Activated T-cell treated with anti-CD3 and anti-CD28 coated beads for 4 hours (primary cell): Measurements from ENCODE around the gene CAMK1D.
A peak's percentile ranks its signal among the peaks of the same experiment; 100 is the strongest.

ENCODE experiments used
- DNase-seq: peaks from one replicate; pipeline ENCODE4 v3.0.0-alpha.2; 2020

CAMK1D gene

DNA sequence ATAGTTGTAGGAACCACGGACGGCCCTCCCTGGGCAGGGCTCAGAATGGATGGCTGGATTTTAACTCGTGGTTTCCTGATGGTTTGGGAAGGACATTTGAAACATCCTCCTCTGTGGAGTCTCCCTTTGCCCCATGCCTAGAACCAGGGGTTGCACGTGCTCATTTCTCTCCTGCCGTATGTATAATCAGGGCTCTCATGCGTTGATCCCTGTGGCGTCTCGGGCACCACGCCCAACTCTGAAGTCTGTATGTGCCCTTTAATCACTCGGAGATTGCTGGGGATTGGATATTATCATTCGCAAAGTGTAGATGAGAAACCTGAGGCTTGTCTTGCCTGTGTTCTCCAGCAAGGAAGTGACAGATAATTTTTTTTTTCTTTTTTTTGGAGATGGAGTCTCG is 257.1 kb downstream of the CAMK1D start:
- no peak for DNase-seq

DNA sequence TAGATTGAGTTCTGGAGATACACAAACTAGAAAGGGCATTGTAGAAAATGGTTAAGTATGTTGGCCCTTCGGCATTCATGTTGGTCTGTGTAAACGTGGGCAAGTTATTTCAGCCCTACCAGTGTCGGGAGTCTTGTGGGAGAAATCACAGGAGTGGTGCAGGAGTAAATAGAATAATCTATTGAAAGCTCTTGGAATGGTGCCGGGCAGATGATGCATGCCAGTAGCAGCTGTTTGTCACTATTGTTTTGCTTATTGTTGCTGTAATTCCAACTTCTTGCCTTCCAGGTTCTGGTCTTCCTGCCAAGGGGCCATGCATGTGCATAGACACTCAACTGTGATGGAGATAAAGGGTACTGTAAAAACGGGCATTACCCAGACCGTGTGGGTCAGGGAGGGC is 259.4 kb downstream of the CAMK1D start:
- no peak for DNase-seq

DNA sequence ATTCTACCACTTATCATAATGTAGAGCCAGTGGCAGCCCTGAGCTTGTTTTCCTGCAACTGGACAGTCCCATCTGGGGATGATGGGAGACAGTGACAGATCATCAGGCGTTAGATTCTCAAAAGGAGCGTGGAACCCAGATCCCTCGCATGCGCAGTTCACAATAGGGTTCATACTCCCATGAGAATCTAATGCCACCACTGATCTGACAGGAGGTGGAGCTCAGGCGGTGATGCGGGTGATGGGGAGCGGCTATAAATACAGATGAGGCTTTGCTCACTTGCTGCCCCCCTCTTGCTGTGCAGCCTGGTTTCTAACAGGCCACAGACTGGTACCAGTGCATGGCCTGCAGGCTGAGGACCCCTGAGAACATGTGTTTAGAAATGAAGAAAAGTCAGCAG is 260.1 kb downstream of the CAMK1D start:
- DNase-seq = no peak

DNA sequence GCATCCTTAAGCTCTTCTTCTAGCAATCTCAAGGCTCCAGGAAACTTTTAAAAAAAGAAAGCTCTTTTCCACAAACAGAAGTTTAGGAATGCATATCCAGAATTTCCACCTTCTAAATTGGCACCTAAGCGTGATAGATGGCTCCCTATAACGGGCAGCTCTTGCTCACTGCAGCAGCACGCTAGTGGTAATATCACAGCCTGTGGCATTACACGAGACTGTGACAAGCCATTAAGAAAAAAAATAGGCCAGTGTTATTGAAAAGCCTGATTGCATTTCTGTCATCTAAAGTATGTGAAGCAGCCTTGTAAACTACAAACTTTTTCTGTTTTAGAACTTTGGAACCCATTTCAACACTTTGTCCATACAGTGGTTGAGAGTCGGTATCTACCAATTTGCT is 263.8 kb downstream of the CAMK1D start:
- DNase-seq = no peak

DNA sequence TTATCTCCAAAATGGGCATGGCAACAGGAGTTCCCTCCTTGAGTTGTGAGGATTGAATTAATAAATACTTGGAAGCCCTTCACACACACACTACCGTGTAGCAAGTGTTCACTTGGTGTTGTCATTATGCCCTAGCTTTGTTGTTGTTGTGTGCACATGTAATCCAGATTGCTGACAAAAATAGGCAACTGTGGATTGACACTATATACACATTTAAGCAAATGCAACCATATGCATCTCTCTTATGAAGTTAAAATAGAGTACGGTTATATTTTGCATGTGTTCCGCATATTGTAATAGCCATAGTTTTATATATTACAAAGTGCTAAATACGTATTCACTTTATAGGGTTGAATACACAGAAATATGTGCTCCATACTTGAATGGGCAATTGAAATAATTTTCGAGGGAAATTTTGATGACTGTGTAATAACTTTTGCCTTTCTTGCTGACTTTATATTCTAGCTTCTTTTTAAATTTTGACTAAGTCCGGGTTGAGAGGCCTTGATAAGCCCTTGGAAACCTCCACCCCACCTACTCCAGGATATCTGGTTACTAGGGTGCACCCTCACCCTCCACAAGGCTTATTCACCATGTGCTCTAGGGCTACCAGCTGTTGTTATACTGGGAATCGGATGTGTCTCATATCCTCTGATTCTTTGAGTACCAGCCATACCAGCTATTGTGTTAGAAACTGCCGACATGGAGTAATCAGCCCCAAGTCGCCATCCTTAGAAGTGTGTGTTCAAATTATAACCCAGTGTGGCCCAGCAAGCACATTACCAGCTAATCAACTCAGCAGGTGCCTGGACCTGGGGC is 265.0 kb downstream of the CAMK1D start:
- no peak for DNase-seq

DNA sequence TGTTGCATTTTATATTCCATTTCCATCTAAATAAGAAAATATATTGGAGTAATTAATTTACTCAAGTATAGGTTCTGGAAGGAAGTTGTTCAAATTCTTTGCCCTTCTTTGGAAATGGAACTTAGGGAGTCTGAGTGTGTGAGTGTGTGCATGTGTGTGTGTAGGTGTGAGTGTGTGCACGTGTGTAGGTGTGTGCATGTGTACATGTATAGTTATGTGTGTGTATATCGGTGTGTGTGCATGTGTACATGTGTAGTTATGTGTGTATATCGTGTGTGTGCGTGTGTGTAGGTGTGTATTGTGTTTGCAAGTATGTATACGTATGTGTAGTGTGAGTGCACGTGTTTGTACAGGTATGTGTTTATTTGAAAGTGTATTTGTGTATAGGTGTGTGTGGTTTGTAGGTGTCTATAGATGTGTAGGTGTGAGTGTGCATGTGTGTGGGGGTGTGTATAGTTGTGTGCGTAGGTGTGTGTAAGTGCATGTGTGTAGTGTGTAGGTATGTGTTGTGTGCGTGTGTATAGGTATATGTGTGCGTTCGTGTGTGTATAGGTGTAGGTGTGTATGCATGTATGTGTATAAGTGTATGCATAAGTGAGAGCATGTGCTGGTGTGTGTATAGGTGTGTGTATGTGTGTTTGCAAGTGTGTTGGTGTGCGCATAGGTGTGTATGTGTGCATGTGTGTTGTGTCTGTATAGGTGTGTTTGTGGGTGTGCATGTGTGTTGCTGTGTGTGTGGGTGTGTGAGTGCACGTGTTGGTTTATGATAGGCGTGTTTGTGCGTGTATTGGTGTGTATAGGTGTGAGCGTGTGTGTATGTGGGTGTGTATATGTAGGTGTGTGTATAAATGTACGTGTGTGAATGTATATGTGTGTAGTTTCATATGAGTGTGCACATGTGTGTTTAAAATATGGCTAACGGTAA is 266.2 kb downstream of the CAMK1D start:
- no peak for DNase-seq

DNA sequence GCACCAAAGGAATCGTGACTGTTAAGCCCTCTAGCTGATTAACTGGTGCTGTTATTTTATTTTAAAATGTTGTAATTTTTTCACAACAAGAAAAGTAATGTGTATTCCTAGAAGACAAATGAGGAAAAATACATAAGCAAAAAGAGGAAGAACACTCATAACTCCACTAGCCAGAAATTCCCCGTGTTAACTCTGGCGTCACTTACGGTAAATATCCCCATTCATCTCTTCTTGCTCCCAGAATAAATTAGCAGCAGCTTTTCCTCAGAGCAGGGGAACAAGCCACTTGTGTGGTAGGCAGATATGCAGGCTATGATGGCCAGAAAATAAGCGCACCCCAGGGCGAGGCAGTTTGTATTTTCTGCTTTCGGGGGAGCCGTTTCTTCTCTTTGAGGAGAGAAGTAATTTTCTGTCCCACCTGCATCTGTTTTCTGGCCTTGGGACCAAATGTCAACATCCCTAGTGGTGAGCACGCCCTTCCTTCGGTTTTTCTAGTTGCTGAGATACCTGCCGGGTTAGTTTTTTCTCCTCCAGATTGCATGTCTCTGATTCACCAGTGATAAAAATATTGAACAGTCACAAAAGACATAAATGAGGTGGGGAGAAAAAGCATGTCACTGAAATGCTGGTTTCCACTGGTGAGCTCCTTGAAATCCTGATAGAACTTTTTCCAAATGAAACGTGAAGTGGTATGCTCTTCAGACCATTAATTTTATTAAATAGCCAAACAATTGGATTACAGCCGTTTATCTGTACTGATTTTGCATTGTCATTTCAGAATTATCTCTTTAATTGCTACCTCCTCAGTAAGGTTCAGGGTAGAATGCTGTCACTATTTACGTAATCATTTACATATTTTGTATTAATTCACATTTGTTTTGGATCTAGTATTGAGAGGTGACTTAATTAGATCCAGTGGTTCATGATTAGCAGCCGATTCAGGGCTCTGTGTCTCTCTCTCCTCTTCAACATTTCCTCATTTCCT is 268.1 kb downstream of the CAMK1D start:
- no peak for DNase-seq

DNA sequence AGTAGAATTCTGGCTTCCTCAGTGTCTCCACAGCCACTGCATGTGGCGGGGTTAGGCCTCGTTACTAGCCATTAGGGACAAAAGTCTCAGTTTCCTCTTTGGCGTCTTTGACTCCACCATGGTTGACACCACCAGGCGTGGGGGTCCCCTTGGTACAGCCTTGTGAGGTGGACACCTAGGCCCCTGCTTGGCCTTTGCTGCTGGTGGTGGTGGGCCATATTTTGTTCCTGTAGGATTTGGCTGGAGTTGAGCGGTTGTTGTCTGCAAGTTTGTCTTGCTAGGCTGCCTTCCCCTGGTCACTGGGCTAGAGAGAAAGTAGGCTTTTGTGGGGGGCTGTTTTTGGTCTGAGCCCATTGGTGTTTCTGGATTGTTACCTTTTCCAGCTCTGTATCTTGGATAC is 272.7 kb downstream of the CAMK1D start:
- no peak for DNase-seq

DNA sequence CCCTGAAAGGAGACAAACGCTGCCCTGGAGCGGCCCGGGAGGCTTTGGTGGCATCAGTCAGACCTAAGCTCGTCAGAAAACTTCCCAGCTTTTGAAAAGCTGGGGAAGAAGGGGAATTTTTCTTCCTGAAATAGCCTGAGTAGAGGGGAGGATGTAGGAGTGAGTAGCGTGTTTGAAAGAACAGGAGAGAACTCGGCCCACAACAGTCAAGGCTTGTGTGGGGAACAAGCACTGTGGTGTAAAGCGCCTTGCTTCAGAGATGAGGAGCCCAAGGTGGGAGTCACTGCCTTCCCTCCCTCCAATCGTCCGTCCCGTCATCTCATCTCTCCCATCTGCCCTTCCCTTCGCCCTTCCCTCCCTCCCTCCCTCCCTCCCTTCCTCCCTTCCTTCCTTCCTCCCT is 273.3 kb downstream of the CAMK1D start:
- DNase-seq = no peak

DNA sequence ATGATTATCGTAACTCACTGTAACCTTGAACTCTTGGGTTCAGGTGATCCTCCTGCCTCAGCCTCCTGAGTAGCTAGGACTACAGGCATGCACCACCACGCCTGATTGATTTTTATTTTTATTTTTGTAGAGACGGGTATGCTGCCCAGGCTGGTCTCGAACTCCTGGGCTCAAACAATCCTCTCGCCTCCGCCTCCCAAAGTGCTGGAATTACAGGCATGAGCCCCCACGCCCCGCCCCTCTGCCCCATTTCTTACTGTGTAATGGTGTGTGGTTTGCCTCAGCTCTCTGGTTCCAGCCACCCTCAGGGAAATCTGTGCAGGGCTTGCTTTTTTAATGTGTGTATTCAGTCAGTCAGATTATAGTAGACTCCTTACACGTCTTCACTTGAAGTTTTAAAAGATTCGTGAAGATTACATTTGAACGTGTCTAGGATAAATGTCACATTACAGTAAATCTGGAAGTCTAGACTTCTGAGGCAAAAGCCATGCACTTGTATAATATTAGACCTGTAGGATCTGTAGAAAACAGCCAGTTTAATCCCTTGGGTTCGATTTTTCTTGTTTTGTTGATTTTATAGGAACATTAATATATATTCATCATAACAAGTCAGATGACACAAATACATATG is 276.2 kb downstream of the CAMK1D start:
- DNase-seq = no peak

DNA sequence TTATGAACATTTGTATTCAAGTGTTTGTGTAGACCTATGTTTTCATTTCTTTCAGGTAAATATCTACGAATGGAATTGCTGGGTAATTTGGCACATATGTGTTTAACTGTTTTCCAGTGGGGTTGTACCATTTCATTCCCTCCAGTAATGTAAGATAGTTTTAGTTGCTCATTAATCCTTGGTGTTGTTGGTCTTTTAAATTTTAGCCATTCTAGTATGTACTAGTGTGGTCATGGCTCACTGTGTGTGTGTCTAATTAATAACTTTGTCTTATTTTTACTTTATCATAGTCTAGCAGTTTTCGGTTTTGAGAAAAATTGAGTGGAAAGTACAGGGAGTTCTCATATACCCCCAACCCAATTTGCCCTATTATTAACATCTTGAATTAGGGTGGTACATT is 278.8 kb downstream of the CAMK1D start:
- DNase-seq = no peak

DNA sequence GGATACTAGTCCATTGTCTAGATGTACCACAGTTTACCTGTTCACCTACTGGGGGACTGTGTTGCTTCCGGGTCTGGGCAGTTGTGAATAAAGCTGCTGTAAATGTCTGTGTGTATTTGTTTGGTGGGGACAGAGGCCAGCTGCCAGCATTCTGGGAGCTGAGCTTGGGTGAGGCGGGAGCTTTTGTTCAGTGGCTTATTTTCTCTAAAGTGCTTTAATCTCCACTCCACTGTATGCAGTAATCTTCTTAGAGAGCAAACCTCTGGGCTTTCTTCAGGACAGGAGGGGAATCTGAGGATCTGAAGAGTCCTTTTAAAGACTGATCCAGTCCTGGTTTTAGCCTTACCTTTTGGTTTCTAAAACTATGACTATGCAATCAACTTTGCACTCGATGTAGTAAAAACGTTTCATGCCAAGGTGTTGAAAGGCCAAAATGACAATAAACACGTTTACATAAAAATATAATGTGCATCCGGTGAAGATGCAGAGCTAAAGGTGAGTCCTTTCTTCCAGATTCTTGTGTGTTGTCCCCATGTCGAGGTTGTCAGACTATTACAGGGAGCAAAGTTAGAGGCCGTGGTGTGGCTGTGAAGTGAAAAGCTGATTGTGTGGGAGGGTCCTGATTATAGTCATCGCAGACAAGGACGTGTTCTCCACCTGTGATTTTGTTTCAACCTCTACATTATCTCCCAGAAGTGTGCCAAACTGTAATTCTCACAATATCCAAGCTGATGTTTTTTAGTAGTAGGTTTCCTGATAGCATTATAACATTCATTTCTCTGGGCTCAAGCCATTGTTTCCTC is 279.8 kb downstream of the CAMK1D start:
- no peak for DNase-seq

DNA sequence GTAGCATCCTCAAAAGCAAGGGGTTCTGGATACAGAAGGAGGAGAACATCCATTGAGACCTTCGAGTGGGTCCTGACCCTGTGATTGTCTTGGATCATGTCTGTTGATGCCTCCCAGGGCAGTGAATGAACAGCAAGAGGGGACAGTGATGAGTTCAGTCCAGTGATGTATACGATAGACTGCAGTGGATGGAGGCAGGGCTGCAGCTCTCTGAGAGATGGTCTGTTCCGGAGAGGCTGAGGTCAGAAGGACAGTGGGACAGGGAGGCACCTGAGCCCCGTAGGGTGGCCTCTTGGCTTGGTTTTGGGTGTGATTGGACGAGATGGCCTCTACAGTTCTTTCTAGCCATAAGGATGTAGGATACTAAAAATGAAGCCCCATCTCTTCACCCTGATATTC is 280.4 kb downstream of the CAMK1D start:
- no peak for DNase-seq

DNA sequence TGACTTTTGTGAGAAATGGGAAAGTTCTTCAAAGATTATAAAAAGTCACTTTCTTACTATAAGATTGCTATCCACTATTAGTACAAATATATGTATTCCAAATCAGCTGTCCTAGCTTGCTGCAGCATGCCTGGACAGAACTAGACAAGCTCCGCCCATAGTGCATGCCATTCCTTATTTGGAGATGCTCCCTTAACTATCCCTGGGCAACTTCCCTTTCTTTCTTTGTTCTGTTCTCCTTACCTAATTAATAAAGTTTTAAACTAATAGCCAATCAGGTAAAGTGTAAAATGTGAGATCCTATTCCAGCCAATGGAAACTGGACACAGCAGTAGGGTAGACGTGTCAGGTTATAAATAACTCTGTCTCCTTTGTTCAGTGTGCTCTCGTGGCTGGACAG is 281.9 kb downstream of the CAMK1D start:
- no peak for DNase-seq

DNA sequence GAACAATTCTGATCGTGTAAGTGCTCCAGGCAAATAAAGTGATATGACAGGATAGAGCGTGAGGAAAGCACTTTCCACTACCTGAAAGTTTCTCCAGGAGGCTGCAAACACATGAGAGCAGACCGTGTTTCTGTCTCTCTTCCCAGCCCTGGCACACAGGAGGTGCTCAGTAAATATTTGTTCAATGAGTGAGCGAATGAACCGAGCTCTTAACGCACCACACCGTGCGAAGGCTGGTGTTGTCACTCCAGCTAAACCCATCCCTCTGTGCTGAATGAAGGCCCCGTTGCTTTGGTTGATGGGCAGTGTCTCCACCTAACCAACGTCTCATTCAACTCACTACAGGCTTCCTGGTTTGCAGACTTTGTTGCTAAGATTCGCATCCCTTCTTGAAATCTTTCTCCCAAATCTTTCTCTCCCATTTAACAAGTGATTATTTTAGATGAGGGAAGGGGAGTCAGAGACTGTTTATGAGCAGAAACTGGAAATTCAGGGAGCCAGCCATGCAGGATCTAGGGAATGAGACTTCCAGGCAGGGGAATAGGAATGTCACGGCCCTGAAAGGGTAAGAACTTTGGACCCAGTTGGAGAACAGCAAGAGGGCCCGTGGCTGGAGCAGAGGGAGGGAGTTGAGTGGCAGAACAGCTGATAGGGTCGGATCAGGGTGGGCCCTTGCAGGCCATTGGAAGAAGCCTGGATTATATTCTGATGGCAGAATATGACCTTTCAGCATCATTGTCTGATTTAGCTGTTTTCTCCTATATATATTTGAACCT is 282.6 kb downstream of the CAMK1D start:
- DNase-seq = no peak

DNA sequence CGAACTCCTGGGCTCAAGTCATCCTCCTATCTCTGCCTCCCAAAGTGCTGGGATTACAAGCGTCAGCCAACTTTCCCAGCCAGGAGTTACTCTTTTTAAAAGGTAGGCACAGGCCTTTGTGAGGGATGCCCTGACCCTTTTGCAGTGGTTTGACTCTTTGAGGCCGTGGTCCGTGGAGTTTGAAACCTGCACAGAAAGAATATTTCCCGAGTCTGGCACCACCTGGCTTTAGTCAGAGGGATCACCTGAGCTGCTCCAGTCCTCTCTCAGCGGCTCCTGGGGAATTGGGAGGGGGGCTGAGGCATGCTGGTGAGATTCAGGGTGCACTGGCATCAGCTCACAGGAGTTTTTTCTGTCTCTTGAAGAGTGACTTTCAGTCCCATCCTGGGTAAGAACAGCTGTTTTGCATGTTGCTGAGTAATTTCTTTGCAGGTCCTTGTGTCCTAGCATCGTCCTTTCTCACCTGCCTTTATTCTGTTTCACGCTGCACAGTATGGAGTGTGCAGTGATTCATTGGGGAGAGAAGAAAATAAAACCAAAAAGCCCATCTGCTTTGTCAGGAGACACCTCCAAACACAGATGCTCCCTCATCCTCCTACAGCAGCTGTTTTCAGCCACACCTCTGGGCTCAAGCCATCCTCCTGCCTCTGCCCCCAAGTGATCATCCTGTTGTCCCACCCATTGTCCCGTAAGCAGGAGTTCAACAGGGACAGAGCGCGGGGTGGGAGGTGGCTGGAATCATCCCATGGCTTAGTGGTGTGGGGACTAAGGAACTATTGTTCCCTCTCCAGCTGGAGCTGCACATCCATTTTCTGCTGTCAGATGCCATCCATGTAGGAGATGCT is 284.7 kb downstream of the CAMK1D start:
- DNase-seq = no peak

DNA sequence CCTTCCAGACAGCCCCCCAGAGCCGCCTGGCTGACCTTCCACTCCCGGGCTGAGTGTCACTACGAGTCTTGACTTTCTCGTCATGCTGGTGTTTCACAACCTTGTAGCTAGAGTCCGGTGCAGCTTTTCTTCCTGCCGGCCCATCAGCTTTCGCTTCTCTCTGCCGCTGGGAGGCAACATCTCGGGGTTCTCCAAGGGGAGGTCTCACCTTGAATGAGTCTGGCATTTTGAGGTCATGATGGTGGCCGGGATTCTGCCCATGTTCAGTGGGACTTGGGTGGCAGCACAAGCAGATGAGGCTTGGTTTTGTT is 285.2 kb downstream of the CAMK1D start:
- no peak for DNase-seq

DNA sequence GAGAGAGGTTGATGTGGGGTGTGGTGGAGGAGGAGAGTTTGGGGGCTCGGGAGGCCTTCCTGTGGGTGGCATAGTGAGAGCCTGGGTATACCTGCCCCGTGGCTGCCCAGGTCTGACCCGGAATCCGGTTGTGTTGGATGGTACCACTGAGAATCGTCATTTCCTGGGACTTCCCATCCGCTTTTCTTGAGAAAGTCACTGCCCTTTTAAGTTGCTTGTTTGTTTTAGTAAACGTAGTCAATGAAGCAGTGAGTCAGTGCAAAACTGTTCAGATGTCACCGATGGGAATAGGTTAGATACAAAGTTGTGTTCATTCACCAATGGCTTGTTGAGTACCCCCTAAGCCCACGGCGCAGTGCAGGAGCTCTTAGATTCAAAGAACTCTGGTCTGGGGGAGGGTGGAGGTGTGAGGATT is 285.8 kb downstream of the CAMK1D start:
- DNase-seq = peak; percentile 6

DNA sequence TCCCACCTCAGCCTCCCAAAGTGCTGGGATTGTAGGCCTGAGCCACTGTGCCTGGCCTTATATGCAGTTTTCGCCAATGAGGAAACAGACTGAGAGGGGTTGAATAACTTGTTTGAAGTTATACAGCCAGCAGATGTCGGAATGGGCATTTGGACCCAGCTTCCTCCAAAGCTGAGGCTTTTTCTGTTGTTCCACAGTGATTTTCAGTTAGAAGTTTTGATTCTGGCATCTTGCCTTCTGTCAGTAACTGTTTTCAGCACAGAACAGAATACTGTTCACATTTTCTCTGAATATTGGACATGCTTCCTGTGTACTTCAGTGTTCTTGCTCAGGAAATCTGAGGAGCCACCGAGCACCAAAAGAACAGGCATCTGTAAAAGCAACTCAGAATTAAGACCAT is 287.2 kb downstream of the CAMK1D start:
- DNase-seq = no peak

DNA sequence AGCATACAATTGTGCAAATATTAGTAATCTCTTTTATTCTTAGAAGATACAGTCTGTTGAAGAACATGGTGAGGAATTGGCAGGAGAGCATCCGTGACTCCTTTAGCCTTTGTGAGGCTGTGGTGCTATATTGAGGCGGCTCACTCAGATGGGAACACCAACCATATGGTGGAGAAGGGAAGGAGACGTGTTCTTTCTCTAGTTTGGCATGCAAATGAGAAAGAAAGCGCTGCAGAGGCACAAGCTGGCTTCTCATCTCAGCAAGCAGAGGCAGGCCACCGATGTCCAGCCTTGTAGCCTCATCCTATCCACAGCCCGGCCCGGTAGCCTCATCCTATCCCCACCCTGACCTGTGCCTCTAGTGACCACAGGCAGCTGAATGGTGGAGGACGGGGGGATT is 288.3 kb downstream of the CAMK1D start:
- DNase-seq = no peak
